NCI-H510A treated with DMSO at 0.1 percent for 48 hours (cell line): Measurements from ENCODE around the gene MYLK.

ENCODE experiments used
- DNase-seq: peaks from one replicate; lab custom pipeline; 2025; lab: John Stamatoyannopoulos, UW

The MYLK gene

DNA sequence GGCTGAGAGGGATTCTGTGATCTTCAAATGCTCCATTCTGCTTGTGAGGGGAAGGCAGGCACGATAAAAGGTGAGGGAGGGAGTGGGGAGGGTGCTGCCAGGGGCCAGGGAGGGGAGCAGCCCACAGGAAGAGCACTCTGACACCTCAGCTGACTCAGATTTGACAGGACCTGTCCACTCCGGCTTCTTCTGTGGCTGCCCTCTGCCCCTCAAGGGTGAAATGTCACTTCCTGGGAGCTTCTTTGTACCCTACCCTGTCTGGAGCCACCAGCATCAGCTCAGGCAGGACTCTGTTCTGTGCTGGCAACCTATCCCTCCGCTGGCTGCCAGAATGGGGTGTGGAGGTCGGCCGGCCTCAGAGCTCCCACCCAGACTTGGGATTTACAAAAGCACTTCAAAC lies 185.3 kb downstream of the MYLK start:
- DNase-seq = no peak

DNA sequence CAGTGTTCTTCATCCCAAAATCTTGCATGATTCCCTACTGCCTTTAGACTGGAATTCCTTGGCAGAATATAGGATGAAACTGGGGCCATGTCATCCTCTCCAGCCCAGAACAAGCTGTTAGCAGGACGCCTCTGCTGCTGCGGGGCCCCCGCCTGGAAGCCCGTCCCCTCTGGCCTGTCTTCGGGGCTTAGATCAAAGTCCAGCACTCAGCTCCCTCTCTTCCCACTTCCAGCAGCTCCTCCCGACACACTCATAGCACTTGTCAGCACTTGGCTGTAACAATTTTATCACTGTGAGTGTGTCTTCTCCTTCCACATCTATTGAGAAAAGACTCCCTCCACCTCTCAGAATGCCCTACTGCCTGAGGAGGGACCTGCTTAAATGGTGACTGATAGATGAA lies 187.3 kb downstream of the MYLK start:
- no peak for DNase-seq

DNA sequence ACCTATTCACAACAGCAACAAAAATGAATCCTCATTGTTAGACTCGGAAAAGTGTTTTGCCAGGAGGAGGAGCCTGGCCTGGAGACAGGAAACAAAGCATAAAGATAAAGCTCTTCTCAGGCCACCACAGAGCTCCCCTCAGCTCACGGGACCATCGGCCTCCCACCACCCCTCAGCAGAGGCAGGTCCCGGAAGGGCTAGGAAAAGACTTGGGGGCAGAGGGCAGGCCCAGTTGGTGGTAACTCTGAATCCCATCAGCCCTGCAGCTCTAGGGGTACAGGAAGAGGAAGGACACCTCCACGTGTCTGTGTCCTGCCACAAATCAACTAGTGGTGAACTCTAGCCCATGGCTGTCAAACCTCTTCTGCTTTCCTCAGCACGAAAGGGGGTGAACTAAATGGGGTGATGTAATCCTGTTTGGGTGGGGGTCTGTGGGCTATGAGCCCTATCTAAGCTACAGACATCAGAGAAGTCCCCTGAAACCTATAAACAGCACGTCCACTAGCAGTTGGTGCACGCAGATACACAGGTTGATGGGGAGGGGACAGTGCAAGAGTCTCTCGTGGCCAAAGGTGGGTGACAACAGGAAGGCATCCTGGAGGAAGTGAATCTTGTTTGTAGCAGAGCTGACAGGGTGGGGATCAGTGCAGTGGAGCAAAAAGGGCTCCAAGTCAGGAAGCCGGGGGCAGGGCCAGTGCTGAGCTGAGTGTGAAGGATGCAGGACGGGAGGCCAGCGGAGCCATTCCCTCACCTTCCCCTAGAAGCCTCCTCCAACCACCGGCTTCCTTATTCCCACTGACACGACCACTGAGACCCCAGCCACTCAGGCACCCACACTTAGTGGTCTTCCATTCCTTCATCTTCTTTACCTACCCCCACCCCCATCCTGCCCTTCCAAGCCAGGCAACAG lies 188.1 kb downstream of the MYLK start:
- DNase-seq = no peak

DNA sequence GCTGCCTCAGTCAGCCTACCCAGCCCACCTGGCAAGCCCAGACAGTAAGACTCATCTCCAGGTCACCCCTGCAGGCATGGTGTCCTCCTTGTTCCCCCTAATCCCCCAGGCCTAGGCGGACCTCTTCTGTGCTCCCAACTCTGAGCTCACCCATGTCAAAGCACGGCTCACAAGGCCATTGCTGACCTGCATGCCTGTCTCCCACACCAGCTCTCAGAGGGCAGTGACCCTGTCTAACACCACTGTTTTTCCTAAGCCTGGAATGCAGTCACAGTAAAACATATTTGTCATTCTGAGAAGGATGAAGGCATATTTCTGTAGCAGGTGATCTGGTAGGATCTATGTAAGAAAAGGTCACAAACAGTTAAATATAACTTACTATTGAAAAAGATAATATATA lies 189.0 kb downstream of the MYLK start:
- DNase-seq = no peak

DNA sequence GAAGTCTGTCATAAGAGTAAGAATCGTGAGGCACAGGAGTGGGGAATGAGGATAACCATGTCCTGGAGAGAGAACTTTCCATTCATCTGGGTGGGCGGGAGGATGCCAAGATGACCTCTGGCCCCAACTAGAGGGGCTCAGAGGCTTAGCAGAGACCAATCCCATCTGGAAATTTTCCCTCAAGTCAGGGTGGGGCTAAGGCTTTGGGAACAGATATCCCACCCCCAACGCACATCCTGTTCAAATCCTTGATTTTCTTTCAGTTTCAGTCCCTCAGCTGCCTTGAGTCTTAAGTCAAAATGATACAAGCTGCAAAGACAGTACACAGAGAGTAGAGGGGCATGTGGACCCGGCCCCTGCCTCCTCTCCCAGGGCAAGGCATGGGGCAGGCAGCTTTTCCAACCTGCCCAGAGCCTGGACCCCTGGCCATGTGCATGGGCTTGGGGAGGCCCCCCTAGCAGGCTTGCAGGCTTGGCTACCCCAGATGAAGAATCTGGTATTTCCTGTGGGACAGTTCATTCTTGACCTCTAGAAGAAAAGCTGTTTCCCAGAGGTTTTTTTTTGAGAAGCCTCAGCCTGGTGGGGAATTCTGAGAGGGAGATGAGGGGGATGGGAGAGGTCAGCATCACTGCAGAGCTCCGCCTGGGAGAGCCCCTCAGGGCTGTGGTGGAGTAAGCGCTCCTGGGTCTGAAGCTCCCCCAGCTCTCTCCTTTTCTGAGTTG lies 189.6 kb downstream of the MYLK start:
- no peak for DNase-seq

DNA sequence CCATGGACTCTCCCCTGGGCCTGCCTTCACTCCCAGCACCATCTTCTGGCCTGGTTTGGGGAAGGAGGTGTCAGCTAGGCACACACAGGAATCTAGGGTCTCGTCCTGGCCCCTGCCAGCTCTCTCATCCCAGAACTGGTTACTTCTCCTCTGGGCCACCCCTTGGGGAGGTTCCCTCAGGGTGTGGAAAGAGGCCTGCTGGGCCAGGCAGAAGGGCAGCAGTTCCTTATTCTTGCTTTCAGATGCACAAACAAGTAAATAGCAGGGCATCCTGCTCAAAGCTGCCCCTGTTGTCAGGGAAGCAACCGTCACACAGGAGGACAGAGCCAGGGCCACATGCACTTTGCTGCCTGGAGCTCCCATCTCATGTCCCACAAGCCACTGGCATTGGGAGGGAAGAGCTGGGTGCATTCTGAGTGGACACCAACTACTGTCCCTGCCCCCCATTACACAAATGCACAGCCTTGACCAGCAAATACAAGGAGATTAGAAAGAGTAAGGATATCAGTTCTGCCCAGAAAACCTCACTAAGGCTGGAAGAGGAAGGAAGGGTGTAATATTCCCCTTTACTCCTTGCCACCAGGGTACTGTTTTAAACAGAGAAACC lies 190.4 kb downstream of the MYLK start:
- DNase-seq = no peak

DNA sequence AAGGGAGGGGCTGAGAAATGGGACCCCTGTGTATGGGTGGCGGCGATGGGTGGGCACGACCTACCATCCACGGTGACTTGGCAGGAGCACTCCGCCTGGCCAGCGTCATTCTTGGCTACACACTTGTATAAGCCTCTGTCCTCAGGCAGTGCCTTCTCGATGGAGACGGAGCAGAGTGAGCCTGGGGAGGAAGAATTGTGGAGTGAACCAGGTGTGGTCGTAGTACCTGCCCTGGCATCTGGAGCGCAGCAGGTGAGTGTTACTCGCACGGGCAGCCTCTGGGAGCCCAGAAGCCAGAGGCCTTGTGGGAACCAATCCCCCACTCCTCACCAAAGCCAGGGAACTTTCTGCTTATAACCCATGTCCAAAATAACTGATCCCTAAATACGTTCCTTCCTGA lies 191.5 kb downstream of the MYLK start:
- no peak for DNase-seq

DNA sequence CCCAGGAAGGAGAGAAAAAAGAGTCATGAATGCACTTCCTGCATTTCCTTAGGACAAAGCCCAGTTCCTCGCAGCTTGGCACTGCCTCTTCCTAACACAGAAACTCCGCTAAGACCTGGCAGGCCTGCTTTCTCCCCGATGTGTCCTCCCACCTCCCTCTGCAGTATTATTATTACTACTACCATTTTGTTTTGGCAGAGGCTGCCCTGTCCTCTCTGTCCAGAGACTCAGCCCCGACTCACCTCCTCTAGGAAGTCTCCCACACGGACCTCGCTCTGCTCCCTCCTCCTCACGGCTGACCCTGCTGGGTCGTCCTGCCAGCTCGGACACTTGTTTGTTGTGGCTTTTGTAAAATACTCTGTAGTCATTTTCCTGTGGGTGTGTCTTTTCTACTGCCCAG lies 192.1 kb downstream of the MYLK start:
- no peak for DNase-seq

DNA sequence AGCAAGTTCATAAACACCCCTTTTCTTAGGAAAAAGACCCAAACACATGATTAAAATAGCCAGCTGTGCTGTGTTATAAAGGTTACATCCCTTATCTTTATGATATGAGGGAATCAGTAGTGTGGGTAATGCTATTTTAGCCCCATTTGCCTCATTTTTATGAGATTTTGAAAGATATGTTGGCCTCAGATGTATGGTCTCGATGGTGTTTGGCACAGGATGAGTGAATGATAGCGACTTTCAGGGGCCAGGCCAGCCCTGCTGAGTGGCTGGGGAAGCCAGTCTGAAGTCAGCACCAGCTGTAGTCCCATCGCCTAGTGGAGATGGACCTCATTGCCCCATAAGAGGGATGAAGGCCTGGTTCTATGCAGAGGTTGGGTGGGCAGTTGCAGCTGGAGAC lies 194.3 kb downstream of the MYLK start:
- DNase-seq = no peak

DNA sequence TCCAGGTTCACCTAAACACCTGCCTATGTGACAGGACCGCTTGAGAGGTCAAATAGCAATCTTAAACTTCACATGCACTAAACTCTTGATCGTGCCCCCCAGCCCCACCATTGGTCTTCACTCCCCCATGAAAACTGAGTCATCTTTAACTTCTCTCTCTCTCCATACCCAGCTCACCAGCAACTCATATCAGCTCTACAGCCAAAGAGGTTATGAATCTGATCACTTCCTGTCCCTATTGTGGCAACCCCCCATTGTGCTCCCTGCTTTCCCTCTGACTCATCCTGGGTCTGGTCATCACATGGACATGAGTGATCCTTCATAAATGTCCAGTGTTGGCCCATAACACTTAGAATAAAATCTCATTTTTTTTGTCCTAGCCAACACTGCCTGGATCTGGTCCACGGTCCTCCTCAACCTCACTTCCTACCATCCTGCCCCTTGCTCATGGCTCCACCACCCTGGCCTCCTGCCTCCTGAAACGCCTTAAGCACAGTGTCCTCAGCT lies 195.8 kb downstream of the MYLK start:
- no peak for DNase-seq

DNA sequence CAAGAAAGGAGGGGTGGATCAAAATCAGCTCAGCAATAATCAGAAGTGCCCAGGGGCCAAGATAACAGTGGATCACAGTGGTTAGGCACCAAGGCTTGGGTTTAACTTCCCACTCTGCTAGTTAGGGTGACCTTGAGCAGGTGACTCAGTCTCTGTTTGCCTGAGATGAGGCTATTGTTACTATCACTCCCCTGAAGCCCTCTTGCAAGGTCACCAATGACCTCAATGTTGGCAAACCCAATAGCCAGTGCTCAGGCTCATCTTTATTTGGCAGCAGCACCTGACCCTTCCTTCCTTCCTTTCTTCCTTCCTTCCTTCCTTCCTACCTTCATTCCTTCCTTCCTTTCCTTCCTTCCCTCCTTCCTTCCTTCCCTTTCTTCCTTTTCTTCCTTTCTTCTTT lies 196.8 kb downstream of the MYLK start:
- DNase-seq = no peak

DNA sequence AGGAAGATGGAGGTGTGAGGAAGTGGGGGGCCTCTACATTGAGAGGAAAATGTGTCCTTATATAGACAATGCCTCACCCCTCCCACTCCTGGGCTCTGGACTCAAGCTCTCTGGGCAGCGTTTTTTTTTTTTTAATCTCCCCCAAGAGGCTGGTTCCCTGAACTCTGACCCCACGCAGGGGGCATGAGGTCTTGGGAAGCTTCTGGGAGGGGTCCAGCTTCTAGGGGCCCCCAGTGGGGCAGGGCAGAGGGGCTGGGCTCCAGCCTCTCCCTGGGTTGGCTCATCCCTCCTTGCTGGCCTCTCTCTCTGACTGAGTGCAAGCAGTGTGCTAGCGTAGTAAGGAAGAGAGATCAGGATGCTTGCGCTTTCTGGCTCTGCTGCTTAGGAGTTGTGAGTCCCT lies 197.9 kb downstream of the MYLK start:
- no peak for DNase-seq

DNA sequence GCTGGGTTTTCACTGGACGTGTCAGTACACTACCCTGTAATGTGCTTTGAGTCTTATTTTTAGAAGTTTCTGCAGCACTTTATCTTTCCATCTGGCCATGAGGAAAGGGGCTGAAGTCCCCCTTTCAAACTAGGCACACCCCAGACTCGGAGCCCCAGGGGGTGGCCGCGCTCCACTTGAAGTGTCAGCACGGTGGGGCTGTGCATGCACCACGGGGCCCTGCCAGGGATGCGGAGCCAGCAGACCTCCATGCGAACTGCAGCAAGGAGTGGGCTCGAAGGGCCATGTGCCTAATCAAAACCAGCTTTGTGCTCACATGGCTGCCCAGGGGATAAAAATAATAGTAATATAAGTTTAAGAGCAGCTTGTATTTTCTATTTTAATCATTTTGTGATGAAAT lies 198.4 kb downstream of the MYLK start:
- DNase-seq = no peak

DNA sequence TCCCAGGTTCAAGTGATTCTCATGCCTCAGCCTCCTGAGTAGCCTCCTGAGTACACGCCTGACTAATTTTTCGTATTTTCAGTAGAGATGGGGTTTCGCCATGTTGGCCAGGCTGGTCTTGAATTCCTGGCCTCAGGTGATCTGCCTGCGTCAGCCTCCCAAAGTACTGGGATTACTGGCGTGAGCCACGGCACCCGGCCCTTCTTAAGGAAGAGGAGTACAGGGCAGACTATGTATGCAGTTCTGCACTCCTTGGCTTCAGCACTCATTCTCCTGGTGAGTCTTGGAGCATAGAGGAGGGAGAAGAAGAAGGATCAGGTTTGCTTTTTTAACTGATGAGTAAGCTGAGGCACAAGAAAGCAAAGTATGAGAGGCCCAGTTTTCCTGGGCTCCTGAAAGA lies 199.5 kb downstream of the MYLK start:
- no peak for DNase-seq

DNA sequence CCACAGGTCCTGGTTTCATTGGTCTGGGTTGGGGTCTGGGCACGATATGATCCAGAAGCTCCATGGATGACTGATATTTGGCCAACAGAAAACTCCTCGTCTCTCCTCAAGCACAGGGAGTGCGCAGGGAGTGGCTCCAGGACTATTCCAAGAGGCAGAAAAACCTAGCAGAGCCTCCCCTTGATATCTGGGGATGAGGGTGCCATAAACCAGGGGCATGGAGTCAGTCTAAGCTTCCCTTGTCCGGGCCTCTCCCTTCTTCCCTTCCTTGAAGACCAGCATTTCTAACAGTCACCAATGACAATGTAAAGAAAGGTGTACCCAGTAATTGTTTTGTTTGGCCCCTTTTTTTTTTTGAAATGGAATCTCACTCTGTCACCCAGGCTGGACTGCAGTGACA lies 199.9 kb downstream of the MYLK start:
- no peak for DNase-seq

DNA sequence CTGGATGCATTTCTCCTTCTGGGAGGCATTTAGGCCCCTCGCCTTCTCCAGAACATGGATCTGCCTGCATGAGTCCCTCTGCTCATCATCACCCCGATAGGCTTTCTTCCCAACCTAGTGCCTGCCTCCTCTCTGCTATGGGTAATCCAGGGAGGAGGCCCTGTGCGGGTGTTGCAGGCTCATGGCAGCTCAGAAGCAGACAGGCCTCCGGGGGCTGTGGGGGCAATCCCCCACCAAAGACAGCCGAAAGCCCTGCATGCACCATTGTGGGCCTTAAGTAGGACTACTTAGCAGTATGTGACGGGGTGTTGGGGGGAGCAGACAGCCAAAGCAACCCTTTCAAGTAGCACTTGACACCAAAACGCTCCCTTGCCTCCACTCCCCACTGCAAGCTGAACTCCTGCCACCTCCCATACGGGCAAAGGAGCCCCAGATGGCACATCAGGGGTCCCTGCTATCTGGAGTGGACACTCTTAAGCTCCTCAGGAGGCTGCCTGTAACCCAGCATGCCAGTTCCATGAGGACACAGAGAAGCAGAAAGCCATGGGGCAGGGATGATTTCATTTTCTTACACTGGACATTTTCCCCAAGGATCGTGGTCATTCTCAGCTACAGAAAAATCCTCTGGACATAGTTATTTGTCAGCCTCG lies 200.5 kb downstream of the MYLK start:
- DNase-seq = no peak

DNA sequence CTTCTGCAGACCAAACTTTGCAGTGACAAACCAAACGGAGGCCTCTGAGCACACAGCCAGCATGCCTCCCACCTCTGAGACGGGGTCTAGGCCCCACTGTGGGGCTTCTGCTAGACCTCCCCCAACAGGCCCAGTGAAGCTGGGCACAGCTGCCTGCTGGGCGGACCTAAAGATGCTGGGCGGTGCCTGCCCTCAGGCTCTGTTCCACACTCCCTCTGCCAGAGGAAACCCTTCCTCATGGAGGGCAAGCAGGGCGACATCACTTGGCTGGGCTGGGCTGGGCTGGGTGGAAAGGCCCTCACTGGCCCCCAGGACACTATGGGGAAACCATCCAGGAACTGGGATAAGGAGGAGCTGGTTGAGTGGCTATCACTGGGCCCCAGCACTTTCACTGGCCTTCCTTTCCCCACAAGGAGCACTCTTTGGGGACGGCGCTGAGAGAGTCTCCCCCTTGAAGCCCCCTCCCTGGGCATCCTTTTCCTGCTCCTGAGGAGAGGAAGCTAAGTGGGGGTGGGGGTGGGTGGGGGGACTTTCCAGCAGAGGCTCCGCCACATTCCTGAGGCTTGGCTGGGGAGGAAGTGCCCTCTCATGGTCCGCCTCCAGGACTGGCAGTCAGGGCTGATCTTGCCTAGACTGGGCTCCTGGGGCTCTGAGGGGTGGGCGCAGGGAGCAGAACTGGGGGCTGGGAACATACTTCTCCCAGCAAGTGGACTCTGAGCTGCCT lies 201.2 kb downstream of the MYLK start:
- DNase-seq = no peak

DNA sequence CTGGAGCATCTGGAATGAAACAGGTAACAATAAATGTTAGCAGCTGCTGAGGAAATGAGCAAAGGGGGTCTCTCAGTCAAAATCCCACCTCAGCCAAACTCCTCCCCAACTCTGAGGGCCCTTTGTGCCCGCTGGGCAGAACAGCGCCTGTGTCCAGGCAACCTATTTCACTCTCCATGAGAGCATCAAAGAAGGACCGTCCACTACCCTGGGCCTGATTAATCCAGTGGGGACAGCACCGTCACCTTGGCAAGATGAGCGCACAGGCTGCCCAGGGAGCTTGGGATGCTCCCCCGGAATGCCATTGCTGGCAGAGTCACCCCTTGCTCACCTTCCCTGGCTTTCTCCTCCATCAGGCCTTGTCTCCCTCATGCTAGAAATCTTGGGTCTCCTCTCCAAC lies 201.8 kb downstream of the MYLK start:
- DNase-seq = no peak

DNA sequence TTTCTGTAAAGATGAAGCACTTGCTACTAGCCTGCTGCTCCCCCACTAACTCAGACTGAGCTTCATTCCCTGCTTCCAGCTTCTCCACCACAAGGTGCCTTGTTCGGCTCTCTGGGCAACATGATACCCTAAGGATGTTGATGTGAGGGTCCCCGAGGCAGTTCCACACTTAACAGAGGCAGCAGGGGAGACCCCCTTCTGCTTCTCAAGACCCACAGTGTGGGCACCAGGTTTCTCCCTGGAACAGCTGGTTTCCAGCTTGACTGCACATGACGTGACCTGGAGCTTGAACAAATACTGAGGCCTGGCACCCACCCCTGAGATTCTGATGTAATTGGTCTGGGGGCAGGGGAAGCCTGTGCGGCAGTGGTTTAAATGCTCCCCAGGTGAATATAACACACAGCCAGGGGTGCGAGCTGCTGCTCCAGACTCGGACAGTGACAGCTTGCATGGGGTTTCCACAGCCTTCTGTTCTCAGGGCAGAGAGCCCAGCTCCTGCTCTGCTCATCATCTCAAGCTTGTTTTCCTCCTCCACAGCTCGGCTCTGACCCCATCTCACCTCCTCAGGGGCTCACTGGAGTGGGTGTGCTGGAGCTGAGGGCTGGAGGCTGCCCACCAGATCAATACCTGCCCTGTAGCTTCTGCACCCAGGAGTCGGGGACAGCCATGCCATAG lies 204.3 kb downstream of the MYLK start:
- no peak for DNase-seq

DNA sequence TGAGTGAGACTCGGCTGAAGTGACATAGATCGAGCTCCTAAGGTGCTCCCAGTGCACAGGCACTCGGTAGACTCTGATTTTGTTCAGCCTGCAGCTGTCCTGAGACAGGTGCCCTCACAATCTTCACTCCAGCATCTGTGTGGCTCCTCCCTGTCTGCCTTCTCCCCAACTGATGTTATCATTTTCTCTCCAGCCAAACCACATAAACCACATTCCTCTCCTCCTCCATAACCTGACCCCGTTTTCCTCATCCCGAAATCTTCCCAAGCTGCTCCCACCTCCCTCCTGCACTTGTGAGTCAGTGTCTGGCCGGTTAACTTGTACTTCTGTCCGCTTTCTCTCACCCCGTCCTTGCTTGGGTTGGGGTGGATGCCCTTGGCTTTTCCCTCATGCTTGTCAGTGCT lies 206.0 kb downstream of the MYLK start:
- no peak for DNase-seq
